ENCODE data around the gene MOAP1.

GRCh38 chr14:93148979-93149378 is 35.7 kb downstream of the MOAP1 start:
- TF ChIP-seq CTCF (IDR thresholded peaks at IDR 0.05 in 4 of 5, conservative IDR thresholded peaks at IDR 0.05 in 1 of 5) (no peak), POLR2A (IDR thresholded peaks at IDR 0.05) (no peak)

Measured in gastrocnemius medialis (tissue), 4 donors.